ENCODE data around the gene POMGNT1.
A peak's percentile ranks its signal among the peaks of the same experiment; 100 is the strongest.
"Not testable (repeated sequence)": the region's sequence is repeated elsewhere in the genome, so short reads cannot be mapped to it uniquely, and the experiment has no call there.

The POMGNT1 gene

GRCh38 chr1:46197964-46198811 is at the start of gene POMGNT1:
TSS of gene POMGNT1 (minus strand) at chr1:46198434. CDS start at chr1:46197821, 613 bp downstream.
- DNase-seq: peak; percentile 28

GRCh38 chr1:46247436-46248121 is 49.3 kb upstream of the POMGNT1 start, which contains the start of gene RAD54L:
TSS of gene RAD54L (plus strand) at chr1:46247763. CDS start at chr1:46248406, 643 bp downstream.
- DNase-seq: peak; percentile 99

- DNase-seq: no peak
These were observed 48.6 kb upstream of the POMGNT1 start for GRCh38 chr1:46246548-46247435.

GRCh38 chr1:46246136-46246535 is 47.9 kb upstream of the POMGNT1 start:
- not testable (repeated sequence) for DNase-seq

GRCh38 chr1:46244656-46245371 is 46.6 kb upstream of the POMGNT1 start:
- DNase-seq: no peak

GRCh38 chr1:46243831-46244230 is 45.6 kb upstream of the POMGNT1 start:
- DNase-seq: not testable (repeated sequence)

GRCh38 chr1:46242918-46243317 is 44.7 kb upstream of the POMGNT1 start:
- DNase-seq: no peak

GRCh38 chr1:46241733-46242132 is 43.5 kb upstream of the POMGNT1 start:
- DNase-seq: not testable (repeated sequence)

GRCh38 chr1:46238865-46239264 is 40.6 kb upstream of the POMGNT1 start:
- DNase-seq: not testable (repeated sequence)

GRCh38 chr1:46236882-46237281 is 38.6 kb upstream of the POMGNT1 start:
- DNase-seq: no peak

- not testable (repeated sequence) for DNase-seq
These were observed 33.0 kb upstream of the POMGNT1 start for GRCh38 chr1:46231231-46231630.

GRCh38 chr1:46224966-46225365 is 26.7 kb upstream of the POMGNT1 start:
- DNase-seq: no peak

- peak; percentile 89 for DNase-seq
These were observed 25.3 kb upstream of the POMGNT1 start for GRCh38 chr1:46223472-46223943.

- not testable (repeated sequence) for DNase-seq
These were observed 24.8 kb upstream of the POMGNT1 start for GRCh38 chr1:46223055-46223454.

GRCh38 chr1:46221749-46222148 is 23.5 kb upstream of the POMGNT1 start:
- no peak for DNase-seq

GRCh38 chr1:46220808-46221207 is 22.6 kb upstream of the POMGNT1 start:
- no peak for DNase-seq

GRCh38 chr1:46219551-46220520 is 21.6 kb upstream of the POMGNT1 start:
- no peak for DNase-seq

- DNase-seq: no peak
These were observed 20.2 kb upstream of the POMGNT1 start for GRCh38 chr1:46218443-46218842.

GRCh38 chr1:46215504-46215903 is 17.3 kb upstream of the POMGNT1 start:
- no peak for DNase-seq

- no peak for DNase-seq
These were observed 12.8 kb upstream of the POMGNT1 start for GRCh38 chr1:46211051-46211450.

GRCh38 chr1:46210561-46210960 is 12.3 kb upstream of the POMGNT1 start:
- no peak for DNase-seq
